Measurements from ENCODE around the gene SAP30BP. TPM values are rescaled to one million over a fixed set of nuclear protein-coding genes. Genes with fewer than 3 reads are reported as not detected.

SAP30BP gene
- total and polyA plus RNA-seq, 2 experiments from 2014 or later = 44.9 to 97.9 TPM

DNA sequence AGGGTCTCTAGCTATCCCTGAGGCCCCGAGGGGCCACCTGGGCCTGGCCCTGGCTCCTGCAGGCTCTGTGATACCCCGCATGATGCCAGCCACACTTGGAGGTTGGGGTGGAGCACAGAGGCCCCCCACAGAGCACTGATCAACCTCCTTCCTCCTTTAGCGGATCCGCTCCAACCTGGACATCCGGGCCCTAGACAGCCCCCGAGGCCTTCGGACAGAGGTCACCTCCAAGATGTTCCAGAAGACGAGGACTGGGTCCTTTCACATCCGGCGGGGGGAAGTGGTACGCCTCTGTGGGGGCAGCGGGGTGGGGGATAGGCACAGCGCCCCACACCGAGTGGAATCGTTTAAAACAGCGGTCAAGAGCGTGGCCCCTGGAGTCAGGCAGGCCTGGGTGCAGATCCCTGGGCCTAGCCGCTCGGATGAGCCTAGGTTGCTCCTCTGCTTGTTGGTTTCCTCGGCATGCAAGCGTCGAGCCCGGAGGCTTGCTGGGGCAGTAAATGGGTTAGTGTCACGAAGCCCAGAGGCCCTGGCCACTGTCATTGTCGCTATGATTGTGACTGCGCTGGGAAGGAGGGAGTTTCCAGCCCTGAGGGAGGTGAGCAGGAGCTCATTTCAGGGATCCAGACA is 64.1 kb downstream of the SAP30BP start:
- Mint-ChIP-seq H3K36me3 (ENCODE audit: low read depth) (no peaks in the 10 kb centered on the region; the same call in 2 of the 3 replicates), H3K27me3 (ENCODE audit: insufficient read depth, low read depth, poor library complexity) (peaks cover 2% of the 10 kb centered on the region), H3K4me1 (no peaks in the 10 kb centered on the region), H3K9me3 (no peaks in the 10 kb centered on the region), H3K4me3 (no peak overlapping the region), H3K27ac (no peak overlapping the region)
- Histone ChIP-seq H3K4me2 (no peak overlapping the region), H3K4me3 (no peak overlapping the region), H3K79me2 (replicated peaks; ENCODE audit: insufficient read depth) (no peaks in the 10 kb centered on the region), H3K27ac (ENCODE audit: low read depth) (no peak overlapping the region), H3K9me2 (ENCODE audit: insufficient read depth) (no peaks in the 10 kb centered on the region), H3K27me3 (ENCODE audit: insufficient read depth) (no peaks in the 10 kb centered on the region), H3F3A (replicated peaks; ENCODE audit: low read depth) (no peaks in the 10 kb centered on the region), H2AFZ (no peak overlapping the region), H3K36me3 (ENCODE audit: insufficient read depth) (no peaks in the 10 kb centered on the region), H4K20me1 (replicated peaks; ENCODE audit: insufficient read depth) (no peaks in the 10 kb centered on the region), H3K4me1 (ENCODE audit: insufficient read depth) (no peaks in the 10 kb centered on the region)
- ATAC-seq (no peak), DNase-seq (ENCODE audit: low spot score) (no peak)
- no peak for TF ChIP-seq ETS1 (IDR thresholded peaks at IDR 0.05)
- TF ChIP-seq, protein P1, sequence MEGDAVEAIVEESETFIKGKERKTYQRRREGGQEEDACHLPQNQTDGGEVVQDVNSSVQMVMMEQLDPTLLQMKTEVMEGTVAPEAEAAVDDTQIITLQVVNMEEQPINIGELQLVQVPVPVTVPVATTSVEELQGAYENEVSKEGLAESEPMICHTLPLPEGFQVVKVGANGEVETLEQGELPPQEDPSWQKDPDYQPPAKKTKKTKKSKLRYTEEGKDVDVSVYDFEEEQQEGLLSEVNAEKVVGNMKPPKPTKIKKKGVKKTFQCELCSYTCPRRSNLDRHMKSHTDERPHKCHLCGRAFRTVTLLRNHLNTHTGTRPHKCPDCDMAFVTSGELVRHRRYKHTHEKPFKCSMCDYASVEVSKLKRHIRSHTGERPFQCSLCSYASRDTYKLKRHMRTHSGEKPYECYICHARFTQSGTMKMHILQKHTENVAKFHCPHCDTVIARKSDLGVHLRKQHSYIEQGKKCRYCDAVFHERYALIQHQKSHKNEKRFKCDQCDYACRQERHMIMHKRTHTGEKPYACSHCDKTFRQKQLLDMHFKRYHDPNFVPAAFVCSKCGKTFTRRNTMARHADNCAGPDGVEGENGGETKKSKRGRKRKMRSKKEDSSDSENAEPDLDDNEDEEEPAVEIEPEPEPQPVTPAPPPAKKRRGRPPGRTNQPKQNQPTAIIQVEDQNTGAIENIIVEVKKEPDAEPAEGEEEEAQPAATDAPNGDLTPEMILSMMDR (conservative IDR thresholded peaks at IDR 0.05; ENCODE audit: low read depth in 2 of 2) = no peak
- no peak for TF ChIP-seq CREB1 (CRISPR knock-in tag; IDR thresholded peaks at IDR 0.05; ENCODE audit: low read depth)
- no peak for TF ChIP-seq EZH2phosphoT487 (IDR thresholded peaks at IDR 0.05; ENCODE audit: unreplicated experiment)
- no peak for TF ChIP-seq JUNB (IDR thresholded peaks at IDR 0.05; ENCODE audit: unreplicated experiment)

- no peak overlapping the region for H3K27ac ChIP-seq (ENCODE audit: low read depth)
- DNase-seq (ENCODE audit: low spot score) = no peak
- H3K4me1 Mint-ChIP-seq = no peaks in the 10 kb centered on the region
- TF ChIP-seq, protein P1 (conservative IDR thresholded peaks at IDR 0.05; ENCODE audit: low read depth in 2 of 2) = no peak
- TF ChIP-seq, protein P2, sequence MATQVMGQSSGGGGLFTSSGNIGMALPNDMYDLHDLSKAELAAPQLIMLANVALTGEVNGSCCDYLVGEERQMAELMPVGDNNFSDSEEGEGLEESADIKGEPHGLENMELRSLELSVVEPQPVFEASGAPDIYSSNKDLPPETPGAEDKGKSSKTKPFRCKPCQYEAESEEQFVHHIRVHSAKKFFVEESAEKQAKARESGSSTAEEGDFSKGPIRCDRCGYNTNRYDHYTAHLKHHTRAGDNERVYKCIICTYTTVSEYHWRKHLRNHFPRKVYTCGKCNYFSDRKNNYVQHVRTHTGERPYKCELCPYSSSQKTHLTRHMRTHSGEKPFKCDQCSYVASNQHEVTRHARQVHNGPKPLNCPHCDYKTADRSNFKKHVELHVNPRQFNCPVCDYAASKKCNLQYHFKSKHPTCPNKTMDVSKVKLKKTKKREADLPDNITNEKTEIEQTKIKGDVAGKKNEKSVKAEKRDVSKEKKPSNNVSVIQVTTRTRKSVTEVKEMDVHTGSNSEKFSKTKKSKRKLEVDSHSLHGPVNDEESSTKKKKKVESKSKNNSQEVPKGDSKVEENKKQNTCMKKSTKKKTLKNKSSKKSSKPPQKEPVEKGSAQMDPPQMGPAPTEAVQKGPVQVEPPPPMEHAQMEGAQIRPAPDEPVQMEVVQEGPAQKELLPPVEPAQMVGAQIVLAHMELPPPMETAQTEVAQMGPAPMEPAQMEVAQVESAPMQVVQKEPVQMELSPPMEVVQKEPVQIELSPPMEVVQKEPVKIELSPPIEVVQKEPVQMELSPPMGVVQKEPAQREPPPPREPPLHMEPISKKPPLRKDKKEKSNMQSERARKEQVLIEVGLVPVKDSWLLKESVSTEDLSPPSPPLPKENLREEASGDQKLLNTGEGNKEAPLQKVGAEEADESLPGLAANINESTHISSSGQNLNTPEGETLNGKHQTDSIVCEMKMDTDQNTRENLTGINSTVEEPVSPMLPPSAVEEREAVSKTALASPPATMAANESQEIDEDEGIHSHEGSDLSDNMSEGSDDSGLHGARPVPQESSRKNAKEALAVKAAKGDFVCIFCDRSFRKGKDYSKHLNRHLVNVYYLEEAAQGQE (IDR thresholded peaks at IDR 0.05; ENCODE audit: unreplicated experiment) = no peak
- TF ChIP-seq CREB1 (CRISPR knock-in tag; IDR thresholded peaks at IDR 0.05; ENCODE audit: low read depth) (no peak), ZNF331 (CRISPR knock-in tag; IDR thresholded peaks at IDR 0.05; ENCODE audit: low read depth) (no peak), EZH2phosphoT487 (IDR thresholded peaks at IDR 0.05; ENCODE audit: unreplicated experiment) (no peak), STAT1 (IDR thresholded peaks at IDR 0.05; ENCODE audit: unreplicated experiment) (no peak), EZH2 (IDR thresholded peaks at IDR 0.05; ENCODE audit: low read depth, unreplicated experiment) (no peak)
These were observed 64.8 kb downstream of the SAP30BP start for GRCh38 chr17:75731716-75732498.

More at GRCh38 chr17:75731716-75732498, 64.8 kb downstream of the SAP30BP start:
- no peak overlapping the region for H2AFZ ChIP-seq
- Mint-ChIP-seq H3K4me3 (no peak overlapping the region), H3K27me3 (ENCODE audit: insufficient read depth, low read depth, poor library complexity) (peaks cover 2% of the 10 kb centered on the region), H3K9me3 (no peaks in the 10 kb centered on the region), H3K27ac (no peak overlapping the region), H3K36me3 (ENCODE audit: low read depth) (no peaks in the 10 kb centered on the region; the same call in 2 of the 3 replicates)
- no peaks in the 10 kb centered on the region for H3K79me2 ChIP-seq (replicated peaks; ENCODE audit: insufficient read depth)
- H4K20me1 ChIP-seq (replicated peaks; ENCODE audit: insufficient read depth) = no peaks in the 10 kb centered on the region
- no peaks in the 10 kb centered on the region for H3F3A ChIP-seq (replicated peaks; ENCODE audit: low read depth)
- ATAC-seq = no peak
- no peaks in the 10 kb centered on the region for H3K36me3 ChIP-seq (ENCODE audit: insufficient read depth)
- no peak overlapping the region for H3K4me2 ChIP-seq
- no peaks in the 10 kb centered on the region for H3K4me1 ChIP-seq (ENCODE audit: insufficient read depth)
- H3K9me2 ChIP-seq (ENCODE audit: insufficient read depth) = no peaks in the 10 kb centered on the region
- no peak overlapping the region for H3K4me3 ChIP-seq
- H3K27me3 ChIP-seq (ENCODE audit: insufficient read depth) = no peaks in the 10 kb centered on the region

Data from GM23338 (cell line).